SK-N-MC (cell line): ENCODE data around the gene GLB1L3.

ENCODE experiments used
- DNase-seq: peaks from one replicate; pipeline ENCODE4 v3.0.0-alpha.2; 2011; ENCODE audit warnings: low read depth, low spot score
- H3K27ac ChIP-seq: fragments of 200-600 bp; sonication (generic); 2 replicates; pipeline ENCODE4 v1.5.1; 2016; ENCODE audit warnings: mixed run types
- H3K36me3 ChIP-seq: fragments of 200-600 bp; sonication (generic); 2 replicates; pipeline ENCODE4 v1.6.1; 2017; ENCODE audit warnings: antibody characterized with exemption, low read length, mixed read lengths; ENCODE audit not compliant: insufficient read depth
- H3K4me3 ChIP-seq: fragments of 200-600 bp; sonication (generic); 2 replicates; pipeline ENCODE4 v1.5.1; 2016
- H3K9ac ChIP-seq: fragments of 200-600 bp; sonication (generic); 2 replicates; pipeline ENCODE4 v1.8.0; 2017; ENCODE audit warnings: mixed run types, mixed read lengths; ENCODE audit not compliant: insufficient read length
- H3K9me3 ChIP-seq: fragments of 200-600 bp; sonication (generic); 2 replicates; pipeline ENCODE4 v1.6.1; 2017; ENCODE audit warnings: low read depth, mild to moderate bottlenecking, antibody characterized with exemption, low read length, moderate library complexity, mixed read lengths
- EZH2 ChIP-seq: fragments of 200-600 bp; sonication (generic); IDR thresholded peaks from one replicate; pipeline ENCODE4 v1.6.1; 2017; ENCODE audit warnings: antibody characterized with exemption
- FOXP2 ChIP-seq: optimal IDR thresholded peaks from 2 replicates; pipeline ENCODE3; 2011; ENCODE audit warnings: mild to moderate bottlenecking, moderate library complexity; ENCODE audit not compliant: insufficient read depth; ENCODE audit errors: extremely low read length, control extremely low read depth
- POLR2AphosphoS5 ChIP-seq: IDR thresholded peaks from 2 replicates; pipeline ENCODE4 v1.6.1; 2012; ENCODE audit warnings: mild to moderate bottlenecking, low read depth, low read length, borderline replicate concordance

The GLB1L3 gene

GRCh38 chr11:134266440-134266839 is 9.7 kb upstream of the GLB1L3 start:
- H3K27ac ChIP-seq = peak overlapping the region; percentile 77

GRCh38 chr11:134266841-134267251 is 9.3 kb upstream of the GLB1L3 start:
- DNase-seq = peak; percentile 55
- H3K4me3 ChIP-seq = peak overlapping the region; percentile 26; the same call in 1 of the 2 replicates
- H3K27ac ChIP-seq = peak overlapping the region; percentile 77
- H3K9me3 ChIP-seq = no peaks in the 10 kb centered on the region
- H3K9ac ChIP-seq = no peak overlapping the region
- TF ChIP-seq EZH2 (no peak), POLR2AphosphoS5 (no peak), FOXP2 (no peak)
- peaks cover 9% of the 10 kb centered on the region; the same call in 1 of the 2 replicates for H3K36me3 ChIP-seq

More at GRCh38 chr11:134266440-134266839, 9.7 kb upstream of the GLB1L3 start:
- Histone ChIP-seq H3K9ac (no peak overlapping the region), H3K36me3 (peaks cover 13% of the 10 kb centered on the region; the same call in 1 of the 2 replicates), H3K9me3 (no peaks in the 10 kb centered on the region), H3K4me3 (peak overlapping the region; percentile 26; the same call in 1 of the 2 replicates)
- DNase-seq = no peak
- TF ChIP-seq POLR2AphosphoS5 (no peak), FOXP2 (no peak), EZH2 (no peak)

GRCh38 chr11:134267461-134267860 is 8.7 kb upstream of the GLB1L3 start:
- no peak overlapping the region for H3K4me3 ChIP-seq
- no peak for DNase-seq
- H3K36me3 ChIP-seq = peaks cover 4% of the 10 kb centered on the region; the same call in 1 of the 2 replicates
- no peak overlapping the region for H3K9ac ChIP-seq
- TF ChIP-seq FOXP2 (no peak), EZH2 (no peak), POLR2AphosphoS5 (no peak)
- 0 out of 2 replicates have a peak overlapping the region, but pooled peaks have one; percentile 77 for H3K27ac ChIP-seq
- H3K9me3 ChIP-seq = no peaks in the 10 kb centered on the region

DNA sequence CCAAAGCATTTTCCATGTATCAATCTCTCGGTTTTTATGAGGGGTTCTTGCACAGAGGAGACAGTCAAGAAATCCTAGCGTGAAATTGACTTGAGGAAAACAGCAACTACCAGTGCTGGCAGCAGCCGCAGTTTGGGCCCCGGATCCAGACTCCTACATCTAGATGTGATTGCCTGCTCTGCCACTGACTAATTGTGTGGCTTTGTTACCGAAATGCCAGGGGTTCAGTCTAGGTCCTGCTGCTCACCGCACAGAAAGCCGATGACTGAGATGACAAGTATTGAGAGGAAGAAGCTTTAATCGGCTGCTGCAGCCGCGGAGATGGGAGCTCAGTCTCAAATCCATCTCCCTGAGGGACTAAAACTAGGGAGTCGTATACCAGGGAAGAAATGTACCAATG is 8.2 kb upstream of the GLB1L3 start:
- H3K27ac ChIP-seq = no peak overlapping the region
- H3K4me3 ChIP-seq = no peak overlapping the region
- TF ChIP-seq FOXP2 = no peak
- no peak for TF ChIP-seq POLR2AphosphoS5
- TF ChIP-seq EZH2 = no peak
- no peaks in the 10 kb centered on the region; the same call in 1 of the 2 replicates for H3K36me3 ChIP-seq
- H3K9me3 ChIP-seq = no peaks in the 10 kb centered on the region
- H3K9ac ChIP-seq = no peak overlapping the region
- DNase-seq = no peak

- no peak overlapping the region for H3K9ac ChIP-seq
- no peaks in the 10 kb centered on the region for H3K36me3 ChIP-seq
- TF ChIP-seq FOXP2 (no peak), EZH2 (no peak), POLR2AphosphoS5 (no peak)
- no peaks in the 10 kb centered on the region for H3K9me3 ChIP-seq
- no peak overlapping the region for H3K4me3 ChIP-seq
- no peak overlapping the region for H3K27ac ChIP-seq
- DNase-seq = no peak
Observed at GRCh38 chr11:134270250-134270714, 5.9 kb upstream of the GLB1L3 start.

- Histone ChIP-seq H3K36me3 (no peaks in the 10 kb centered on the region), H3K4me3 (no peak overlapping the region), H3K9me3 (no peaks in the 10 kb centered on the region), H3K9ac (no peak overlapping the region), H3K27ac (no peak overlapping the region)
- TF ChIP-seq FOXP2 = no peak
- no peak for TF ChIP-seq EZH2
- TF ChIP-seq POLR2AphosphoS5 = no peak
- no peak for DNase-seq
Observed at GRCh38 chr11:134271978-134272377, 4.2 kb upstream of the GLB1L3 start.

DNA sequence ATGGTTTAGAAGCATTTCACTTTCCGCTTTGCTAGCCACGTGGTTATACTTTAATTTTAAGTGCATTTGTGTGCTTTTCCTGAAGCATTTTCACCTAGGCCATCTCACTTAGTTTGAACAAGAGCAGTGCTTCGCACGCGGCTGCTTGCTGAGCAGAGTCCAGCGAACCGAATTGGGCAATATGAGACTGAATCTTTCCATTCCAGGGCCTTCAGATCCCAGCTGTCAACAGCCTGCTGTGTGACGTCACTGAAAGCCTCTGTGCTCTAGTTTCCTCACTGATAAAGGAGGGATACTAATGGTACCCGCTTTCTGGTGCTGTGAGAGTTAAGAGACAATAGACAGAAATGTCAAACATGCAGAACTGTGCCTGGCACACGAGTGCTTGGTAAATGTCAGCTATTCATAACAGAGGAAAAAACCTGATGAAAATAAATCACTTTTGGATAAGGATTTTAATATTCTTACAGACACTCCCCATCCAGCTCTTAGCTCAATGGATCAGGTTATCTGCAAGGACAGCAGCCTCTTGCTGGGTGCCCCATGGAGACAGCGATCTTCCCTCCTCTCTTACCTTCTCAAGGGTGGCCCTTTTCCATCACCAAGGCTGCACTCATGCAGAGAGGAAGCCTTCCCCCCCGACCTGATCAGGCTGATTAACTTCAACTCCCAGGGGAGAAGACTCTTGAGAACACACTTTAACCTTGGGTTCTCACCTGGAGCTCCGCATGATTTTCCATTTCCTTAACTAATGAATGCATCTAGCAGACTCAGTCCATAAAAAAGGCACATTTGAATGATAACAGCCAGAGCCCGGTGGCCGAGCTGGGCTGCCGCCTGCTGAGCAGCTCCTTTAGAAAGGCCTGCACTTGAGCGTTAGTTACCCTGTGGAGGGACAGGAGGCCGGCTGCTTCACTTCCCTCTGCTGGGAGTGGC is 3.5 kb upstream of the GLB1L3 start:
- no peak for DNase-seq
- TF ChIP-seq FOXP2 = no peak
- TF ChIP-seq EZH2 = no peak
- no peak for TF ChIP-seq POLR2AphosphoS5
- H3K9me3 ChIP-seq = no peaks in the 10 kb centered on the region
- H3K9ac ChIP-seq = no peak overlapping the region
- H3K27ac ChIP-seq = no peak overlapping the region
- no peaks in the 10 kb centered on the region for H3K36me3 ChIP-seq
- H3K4me3 ChIP-seq = no peak overlapping the region

GRCh38 chr11:134273317-134273712 is 2.9 kb upstream of the GLB1L3 start:
- Histone ChIP-seq H3K9me3 (no peaks in the 10 kb centered on the region), H3K27ac (no peak overlapping the region), H3K4me3 (peak overlapping the region; percentile 89), H3K36me3 (no peaks in the 10 kb centered on the region), H3K9ac (no peak overlapping the region)
- TF ChIP-seq POLR2AphosphoS5 = no peak
- no peak for DNase-seq

DNA sequence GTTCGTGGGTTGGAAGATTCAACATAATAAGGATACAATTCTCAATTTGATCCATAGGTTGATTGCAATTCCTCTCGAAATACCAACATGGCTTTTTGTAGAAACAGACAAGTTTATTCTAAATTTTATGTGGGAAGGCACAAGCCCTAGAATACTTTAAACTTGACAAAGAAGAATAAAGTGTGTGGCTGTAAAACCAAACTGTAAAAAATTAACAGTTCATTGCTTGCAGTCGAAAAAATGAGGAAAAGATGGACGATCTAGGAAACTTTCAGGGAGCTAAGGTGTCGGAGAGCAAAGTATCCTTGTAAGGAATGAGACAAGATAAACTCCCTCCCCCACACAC is 1.0 kb upstream of the GLB1L3 start:
- H3K4me3 ChIP-seq = peak overlapping the region; percentile 89

More for the DNA sequence above, 1.0 kb upstream of the GLB1L3 start:
- TF ChIP-seq FOXP2 (no peak), EZH2 (no peak), POLR2AphosphoS5 (no peak)
- Histone ChIP-seq H3K9ac (peak overlapping the region; percentile 78), H3K9me3 (no peaks in the 10 kb centered on the region), H3K36me3 (no peaks in the 10 kb centered on the region), H3K27ac (no peak overlapping the region)
- DNase-seq = no peak
